HepG2 (cell line): ENCODE data around the gene KLF13. TPM values are rescaled to one million over a fixed set of nuclear protein-coding genes. Genes with fewer than 3 reads are reported as not detected.
"Not testable (repeated sequence)": the region's sequence is repeated elsewhere in the genome, so short reads cannot be mapped to it uniquely, and the experiment has no call there.

ENCODE experiments used
- ATAC-seq: fragments of 200-7000 bp; cut with Tn5 transposase; 3 replicates; pipeline ENCODE4 v1.9.1; 2020; ENCODE audit warnings: mild to moderate bottlenecking, moderate library complexity
- BruUV-seq: library from RNA; stranded (reverse); fragments of 400-500 nt; replicated peaks from 2 replicates; lab custom pipeline; 2021; lab: Mats Ljungman, UMichigan
- CTCF ChIA-PET: fragments of 300-600 bp; formaldehyde crosslinking; extraction: SDS; loops from one replicate; lab custom pipeline; 2021; ENCODE audit warnings: low total read pairs, inconsistent platforms, low intra/inter-chr PET ratio; lab: Yijun Ruan, JAX
- POLR2A ChIA-PET: fragments of 350-600 bp; sonication (Branson Sonifier 250); formaldehyde crosslinking; loops from one replicate; lab custom pipeline; 2020; ENCODE audit warnings: antibody characterized with exemption, inconsistent platforms; lab: Yijun Ruan, JAX
- DNase-seq: peaks from one replicate; pipeline ENCODE4 v3.0.0-alpha.2; 2015; ENCODE audit warnings: low spot score
- FAIRE-seq: peaks from 3 replicates; lab custom pipeline; 2011; peaks lifted over from hg19 to GRCh38; lab: Jason Lieb, UNC
- H2AFZ ChIP-seq: one replicate; pipeline ENCODE4 v1.6.1; 2011; ENCODE audit warnings: low read length, inconsistent platforms
- H3K27ac ChIP-seq: fragments of 300-600 bp; 3 replicates; pipeline ENCODE4 v1.8.0; 2011; ENCODE audit warnings: mixed run types, mild to moderate bottlenecking, mixed read lengths, low read length, inconsistent platforms; ENCODE audit not compliant: insufficient read depth; ENCODE audit errors: extremely low read length
- H3K27me3 ChIP-seq, 2 experiments: fragments of 200-600 bp in 1 of 2; 2 replicates in 1 of 2; 3 replicates in 1 of 2; pipeline versions ENCODE4 v1.6.0 to v1.8.0; 2011; ENCODE audit warnings: low read length in 2 of 2, mild to moderate bottlenecking in 2 of 2, moderate library complexity in 2 of 2, inconsistent platforms in 1 of 2; ENCODE audit not compliant: insufficient read depth in 2 of 2, control insufficient read depth in 1 of 2
- H3K36me3 ChIP-seq, 2 experiments: fragments of 200-600 bp in 1 of 2; replicated peaks in 1 of 2; 2 replicates in 1 of 2; 3 replicates in 1 of 2; pipeline versions ENCODE4 v1.5.1 to v1.8.0; 2011; ENCODE audit warnings: low read length in 2 of 2, inconsistent platforms in 1 of 2; ENCODE audit not compliant: insufficient read depth in 2 of 2, control insufficient read depth in 1 of 2
- H3K4me1 ChIP-seq: 2 replicates; pipeline ENCODE4 v1.5.1; 2012; ENCODE audit warnings: low read length, inconsistent platforms; ENCODE audit not compliant: insufficient read depth
- H3K4me2 ChIP-seq: 2 replicates; pipeline ENCODE4 v1.6.0; 2011; ENCODE audit warnings: low read depth, low read length, inconsistent platforms
- H3K4me3 ChIP-seq, 3 experiments: fragments of 200-600 bp in 1 of 3; sonication (generic), shearing (Covaris generic) in 1 of 3; replicated peaks in 1 of 3; 2 replicates each; pipeline ENCODE4 v1.5.1; 2011 to 2016; ENCODE audit warnings: low read length in 3 of 3, inconsistent platforms in 2 of 3, low read depth in 2 of 3, mild to moderate bottlenecking in 2 of 3, control low read depth in 1 of 3, mixed read lengths in 1 of 3; ENCODE audit not compliant: insufficient read depth in 1 of 3
- H3K79me2 ChIP-seq: one replicate; pipeline ENCODE4 v1.6.1; 2011; ENCODE audit warnings: low read length, inconsistent platforms; ENCODE audit not compliant: insufficient read depth
- H3K9ac ChIP-seq: 2 replicates; pipeline ENCODE4 v1.6.0; 2011; ENCODE audit warnings: mild to moderate bottlenecking, low read depth, low read length, inconsistent platforms; ENCODE audit not compliant: insufficient read depth
- H3K9me3 ChIP-seq: 2 replicates; pipeline ENCODE4 v1.5.1; 2012; ENCODE audit warnings: mild to moderate bottlenecking, low read length
- H4K20me1 ChIP-seq: 2 replicates; pipeline ENCODE4 v1.6.0; 2011; ENCODE audit warnings: inconsistent platforms, mild to moderate bottlenecking, low read length, moderate library complexity; ENCODE audit not compliant: insufficient read depth
- CHD4 ChIP-seq: fragments of 200-600 bp; sonication (generic); IDR thresholded peaks from 2 replicates; pipeline ENCODE4 v1.7.0; 2017; ENCODE audit warnings: mild to moderate bottlenecking, low read length, borderline replicate concordance
- MYNN ChIP-seq: sonication (generic); formaldehyde crosslinking; IDR thresholded peaks from 2 replicates; pipeline ENCODE4 v1.4.0; 2020; ENCODE audit warnings: mild to moderate bottlenecking, low read depth, missing genetic modification reagents
- RBM22 ChIP-seq: fragments of 200-400 bp; formaldehyde crosslinking; optimal IDR thresholded peaks from 2 replicates; pipeline ENCODE3; 2017; ENCODE audit warnings: mild to moderate bottlenecking, low read length, moderate library complexity
- WGBS: methylation state at CpG from one replicate; pipeline ENCODE4 v1.1.6; 2017; ENCODE audit warnings: low lambda C conversion rate; 5-methylcytosine and 5-hydroxymethylcytosine counted together
- in situ Hi-C: cut with HindIII; loops from 2 replicates; pipeline ENCODE4 v1.10.0; 2017; ENCODE audit warnings: low pct_unique_long_range_greater_than_20kb; ENCODE audit not compliant: extremely low pct_ligation_motif_present
- intact Hi-C: fragments of 100-400 bp; cut with micrococcal nuclease; formaldehyde crosslinking; loops from one replicate; pipeline ENCODE4 v1.10.0; 2022; ENCODE audit not compliant: unreplicated experiment
- polyA plus RNA-seq, 8 experiments: library from polyadenylated mRNA; depleted of rRNA in 3 of 8; stranded (reverse) in 7 of 8; unstranded in 1 of 8; fragments of >200 nt; fragmentation: Illumina TruSeq in 4 of 8; extraction: Trizol in 4 of 8; gene quantifications; 2 replicates each; pipeline versions ENCODE4 v1.2.1 to v1.2.3, GENCODE V29; 2011 to 2016; ENCODE audit warnings: low read depth in 4 of 8, missing spikeins in 1 of 8, mixed read lengths in 1 of 8; ENCODE audit not compliant: insufficient read depth in 1 of 8
- total RNA-seq, 5 experiments: library from RNA; depleted of rRNA; stranded (reverse); fragments of >200 nt; fragmentation: Illumina TruSeq; extraction: Trizol; gene quantifications; 2 replicates each; pipeline ENCODE4 v1.2.3, GENCODE V29; 2016; ENCODE audit warnings: low read depth in 1 of 5

Gene KLF13
- total and polyA plus RNA-seq, 2 of the 13 experiments (the other 11 are each of a cell fraction or from before 2014, with no cell fraction given) = 16.8 to 25.1 TPM

GRCh38 chr15:31353931-31354330 lies 27.3 kb downstream of the KLF13 start:
- H2AFZ ChIP-seq = no peak overlapping the region
- ATAC-seq (no peak; the same call in 2 of the 3 replicates), DNase-seq (no peak), FAIRE-seq (no peak)
- intact Hi-C loops = no loop called here
- H3K27me3 ChIP-seq = no peaks in the 10 kb centered on the region
- in situ Hi-C loops = no loop called here
- ChIA-PET CTCF (no interaction called here), POLR2A (no interaction called here)
- H4K20me1 ChIP-seq = peaks cover 17% of the 10 kb centered on the region
- peaks cover 16% of the 10 kb centered on the region for H3K79me2 ChIP-seq
- H3K36me3 ChIP-seq = peaks cover 0 to 10% of the 10 kb centered on the region in 2 experiments; a peak in 1 of 5 replicates
- no peak overlapping the region for H3K4me2 ChIP-seq
- H3K9me3 ChIP-seq = no peaks in the 10 kb centered on the region
- no peak overlapping the region for H3K9ac ChIP-seq
- no peak overlapping the region for H3K4me3 ChIP-seq
- peak; percentile 28 for TF ChIP-seq RBM22
- TF ChIP-seq CHD4 = no peak
- TF ChIP-seq MYNN (CRISPR knock-in tag) = no peak
- 80% methylated on average over 1 of the region's 4 CpGs for WGBS
- BruUV-seq = no TSS peak
- peak overlapping the region; percentile 19 for H3K27ac ChIP-seq
- H3K4me1 ChIP-seq = peaks cover 30% of the 10 kb centered on the region

GRCh38 chr15:31356097-31356496 lies 29.5 kb downstream of the KLF13 start:
- DNase-seq, H2AFZ ChIP-seq, in situ Hi-C loops, POLR2A ChIA-PET, BruUV-seq, H3K27ac ChIP-seq, H3K36me3 ChIP-seq, H3K9ac ChIP-seq, ATAC-seq, H3K27me3 ChIP-seq, FAIRE-seq, H3K4me3 ChIP-seq, intact Hi-C loops, H3K9me3 ChIP-seq, CTCF ChIA-PET, H3K4me2 ChIP-seq: not testable (repeated sequence)
- Histone ChIP-seq H3K4me1 (peaks cover 37% of the 10 kb centered on the region), H3K79me2 (peaks cover 22% of the 10 kb centered on the region), H4K20me1 (peaks cover 17% of the 10 kb centered on the region)
- 93% methylated on average over 11 of the region's 11 CpGs for WGBS
